Neuron (in vitro differentiated cells): ENCODE data around the gene TMEM125.

Experiments
- H2AFZ ChIP-seq: one replicate; pipeline ENCODE4 v1.6.1; 2013; ENCODE audit warnings: low read depth, mild to moderate bottlenecking, inconsistent platforms, low read length, moderate library complexity
- H3K27me3 ChIP-seq: one replicate; pipeline ENCODE4 v1.6.1; 2013; ENCODE audit warnings: low read length; ENCODE audit not compliant: insufficient read depth
- H3K36me3 ChIP-seq: one replicate; pipeline ENCODE4 v1.6.1; 2013; ENCODE audit warnings: low read length; ENCODE audit not compliant: insufficient read depth
- H3K4me1 ChIP-seq: one replicate; pipeline ENCODE4 v1.6.1; 2013; ENCODE audit warnings: low read length; ENCODE audit not compliant: insufficient read depth
- H3K4me3 ChIP-seq: 2 replicates; pipeline ENCODE4 v1.5.1; 2013; ENCODE audit warnings: mild to moderate bottlenecking, low read length, moderate library complexity
- H3K9me3 ChIP-seq: one replicate; pipeline ENCODE4 v1.6.1; 2013; ENCODE audit warnings: low read length

Gene TMEM125

DNA sequence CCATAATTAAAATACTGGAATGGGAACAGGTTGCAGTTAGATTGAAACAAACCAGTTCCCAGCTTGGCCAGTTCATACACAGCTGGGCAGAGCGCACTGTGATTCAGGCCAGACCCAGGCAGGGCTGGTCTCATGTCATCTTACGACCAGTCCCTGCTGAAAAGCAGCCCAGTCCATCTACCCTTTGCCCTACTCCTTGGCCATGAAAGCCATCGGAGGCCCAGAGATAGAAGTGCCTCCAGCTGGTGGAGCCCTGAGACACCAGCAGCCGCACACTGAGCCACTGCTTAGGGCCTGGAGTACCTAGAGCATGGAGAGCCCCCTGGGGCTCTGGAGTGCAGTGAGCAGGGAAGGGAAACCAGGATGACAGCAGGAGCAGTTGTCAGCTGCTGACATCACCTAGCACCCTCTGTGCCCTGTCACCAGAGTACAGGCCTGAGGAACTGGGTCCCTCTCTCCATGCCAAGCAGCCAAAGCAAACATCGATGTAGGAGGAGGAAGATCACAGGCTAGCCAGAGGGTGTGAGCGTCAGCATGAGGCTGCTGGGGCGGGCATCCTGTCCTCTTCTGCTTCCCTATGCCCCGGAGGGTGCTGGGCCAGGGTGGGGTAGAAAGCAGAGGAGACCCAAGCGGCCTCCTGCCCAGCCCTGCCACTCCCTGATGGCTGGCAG lies 34.2 kb upstream of the TMEM125 start:
- peaks cover 3% of the 10 kb centered on the region for H3K27me3 ChIP-seq
- H3K4me3 ChIP-seq = no peak overlapping the region
- no peaks in the 10 kb centered on the region for H3K36me3 ChIP-seq
- peaks cover under 1% of the 10 kb centered on the region for H3K9me3 ChIP-seq
- H2AFZ ChIP-seq = no peak overlapping the region
- H3K4me1 ChIP-seq = no peaks in the 10 kb centered on the region

DNA sequence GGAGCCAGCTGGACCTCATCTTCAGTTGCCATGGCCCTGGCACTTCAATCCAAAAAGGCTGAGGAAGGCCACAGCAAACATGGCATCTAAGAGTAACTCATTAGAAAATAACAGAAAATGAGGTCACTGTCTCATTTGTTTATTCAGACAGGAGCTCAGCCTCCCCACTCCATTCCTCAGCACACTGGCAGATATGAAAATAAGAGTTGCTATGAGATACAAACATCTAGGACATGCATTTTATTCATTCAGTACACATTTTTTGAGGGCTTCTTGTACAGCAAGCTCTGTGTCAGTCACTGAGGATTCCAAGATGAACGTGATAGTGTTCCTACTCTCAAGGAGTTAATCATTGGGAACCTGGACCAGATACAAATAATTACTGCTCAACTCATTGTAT lies 32.7 kb upstream of the TMEM125 start:
- no peak overlapping the region for H3K4me3 ChIP-seq
- no peaks in the 10 kb centered on the region for H3K27me3 ChIP-seq
- no peaks in the 10 kb centered on the region for H3K4me1 ChIP-seq
- H3K36me3 ChIP-seq = no peaks in the 10 kb centered on the region
- no peak overlapping the region for H2AFZ ChIP-seq
- H3K9me3 ChIP-seq = peaks cover 2% of the 10 kb centered on the region

DNA sequence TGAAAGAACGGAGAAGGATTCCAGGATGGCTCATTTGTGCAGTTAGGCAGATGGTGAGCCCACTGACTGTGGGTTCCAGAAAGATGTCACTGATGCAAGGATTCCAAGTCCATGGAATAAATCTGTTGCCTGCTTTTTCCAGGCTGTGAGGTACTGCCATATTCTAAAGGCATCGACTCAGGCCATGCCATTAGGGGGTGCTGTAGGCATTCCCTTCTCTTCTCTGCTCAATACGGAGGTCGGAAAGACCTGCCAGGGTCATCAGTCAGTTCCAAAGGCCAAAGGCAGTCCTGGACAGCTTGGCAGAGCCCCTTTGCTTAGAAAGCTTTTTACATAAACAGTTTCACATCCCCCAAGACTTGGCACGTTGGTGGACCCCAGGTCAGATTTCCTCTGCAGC lies 31.7 kb upstream of the TMEM125 start:
- H3K4me3 ChIP-seq = no peak overlapping the region
- peaks cover 2% of the 10 kb centered on the region for H3K9me3 ChIP-seq
- H2AFZ ChIP-seq = no peak overlapping the region
- H3K27me3 ChIP-seq = no peaks in the 10 kb centered on the region
- H3K4me1 ChIP-seq = peaks cover 2% of the 10 kb centered on the region
- no peaks in the 10 kb centered on the region for H3K36me3 ChIP-seq

DNA sequence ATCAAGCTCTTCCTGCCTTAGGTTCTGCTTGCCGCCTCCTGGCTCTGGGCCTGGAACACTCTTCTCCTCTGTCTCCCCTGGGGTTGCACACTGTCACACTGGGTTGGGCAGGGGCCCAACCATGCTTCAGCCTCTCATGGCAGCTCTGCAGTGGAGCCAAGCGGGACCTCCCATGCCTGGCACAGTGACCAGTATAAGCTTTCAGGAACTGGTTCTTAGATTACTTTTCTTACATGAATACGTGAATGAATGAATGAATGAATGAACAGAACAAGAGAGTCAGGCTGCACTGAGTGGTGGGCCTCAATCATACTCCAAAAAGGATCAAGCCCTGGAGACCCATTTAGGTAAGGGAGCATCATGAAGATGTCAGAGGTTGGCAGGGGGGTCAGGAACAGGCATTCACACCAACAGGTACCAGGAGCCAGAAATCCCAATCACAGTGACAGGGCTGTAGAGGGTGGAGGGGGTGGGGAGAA lies 30.8 kb upstream of the TMEM125 start:
- H2AFZ ChIP-seq = no peak overlapping the region
- peaks cover 2% of the 10 kb centered on the region for H3K9me3 ChIP-seq
- no peak overlapping the region for H3K4me3 ChIP-seq
- no peaks in the 10 kb centered on the region for H3K27me3 ChIP-seq
- peaks cover 11% of the 10 kb centered on the region for H3K4me1 ChIP-seq
- H3K36me3 ChIP-seq = no peaks in the 10 kb centered on the region

DNA sequence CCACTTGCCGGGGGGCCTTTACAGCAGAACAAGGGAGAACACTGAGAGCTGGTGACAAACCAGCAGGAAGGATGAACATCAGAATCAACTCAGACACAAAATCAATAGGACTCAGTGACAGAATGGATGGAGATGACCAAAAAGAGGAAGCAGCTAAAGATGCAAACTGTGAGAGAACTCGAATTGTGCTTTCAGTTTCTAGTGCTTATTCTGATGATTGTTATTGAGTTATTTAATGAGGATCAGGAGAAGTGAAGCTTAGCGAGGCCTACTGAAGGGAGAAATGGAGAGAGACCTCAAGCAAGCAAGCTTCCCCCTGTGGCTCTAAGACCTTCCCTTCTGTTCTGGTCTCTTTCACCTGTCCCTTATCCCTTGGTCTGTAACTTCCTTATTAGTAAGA lies 30.3 kb upstream of the TMEM125 start:
- Histone ChIP-seq H3K36me3 (no peaks in the 10 kb centered on the region), H3K9me3 (peaks cover 2% of the 10 kb centered on the region), H3K4me1 (peaks cover 13% of the 10 kb centered on the region), H3K4me3 (no peak overlapping the region), H2AFZ (no peak overlapping the region), H3K27me3 (no peaks in the 10 kb centered on the region)

DNA sequence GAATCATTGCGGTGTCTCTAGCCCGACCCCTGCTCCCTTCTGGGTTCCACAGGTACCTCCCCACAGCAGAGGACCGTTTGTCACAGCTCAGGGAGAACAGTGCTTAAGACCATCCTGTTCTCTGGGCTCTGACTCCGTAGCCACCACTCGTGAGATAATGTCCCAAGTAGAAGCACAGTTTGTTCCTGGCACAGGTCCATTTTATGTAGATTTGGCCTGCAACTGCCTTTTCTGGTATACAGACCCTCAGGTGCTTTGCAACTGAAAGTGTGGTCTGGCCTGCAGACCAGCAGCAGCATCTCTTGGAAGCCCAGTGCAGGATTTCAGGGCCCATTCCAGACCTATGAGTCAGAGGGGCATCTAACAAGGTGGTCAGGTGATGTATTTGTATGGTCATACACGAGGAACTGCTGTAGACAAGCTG lies 28.4 kb upstream of the TMEM125 start:
- H3K27me3 ChIP-seq = no peaks in the 10 kb centered on the region
- H3K9me3 ChIP-seq = peaks cover 2% of the 10 kb centered on the region
- no peaks in the 10 kb centered on the region for H3K36me3 ChIP-seq
- H3K4me3 ChIP-seq = no peak overlapping the region
- H2AFZ ChIP-seq = no peak overlapping the region
- peaks cover 13% of the 10 kb centered on the region for H3K4me1 ChIP-seq

DNA sequence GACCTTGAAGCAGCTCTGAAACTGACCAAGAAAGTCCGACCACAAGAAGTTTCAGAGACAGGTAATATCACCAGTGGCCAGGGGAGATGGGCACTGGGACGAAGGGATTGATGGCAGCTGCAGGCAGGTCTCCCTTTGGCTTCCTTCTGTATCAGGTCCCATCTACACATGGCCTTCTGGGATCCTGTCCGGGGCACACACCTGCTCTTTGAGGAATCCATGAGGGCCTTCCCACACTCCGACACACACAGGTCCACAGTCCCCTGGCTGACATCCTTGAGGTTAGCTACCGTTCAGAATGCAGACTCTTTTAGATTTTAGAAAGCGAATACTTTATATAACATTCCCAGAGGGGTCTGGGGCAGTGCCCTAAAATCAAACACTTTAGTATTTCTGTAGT lies 26.5 kb upstream of the TMEM125 start:
- peaks cover 6% of the 10 kb centered on the region for H3K9me3 ChIP-seq
- H3K27me3 ChIP-seq = no peaks in the 10 kb centered on the region
- H3K4me1 ChIP-seq = peaks cover 13% of the 10 kb centered on the region
- H3K36me3 ChIP-seq = no peaks in the 10 kb centered on the region
- H2AFZ ChIP-seq = peak overlapping the region; percentile 66
- H3K4me3 ChIP-seq = no peak overlapping the region

DNA sequence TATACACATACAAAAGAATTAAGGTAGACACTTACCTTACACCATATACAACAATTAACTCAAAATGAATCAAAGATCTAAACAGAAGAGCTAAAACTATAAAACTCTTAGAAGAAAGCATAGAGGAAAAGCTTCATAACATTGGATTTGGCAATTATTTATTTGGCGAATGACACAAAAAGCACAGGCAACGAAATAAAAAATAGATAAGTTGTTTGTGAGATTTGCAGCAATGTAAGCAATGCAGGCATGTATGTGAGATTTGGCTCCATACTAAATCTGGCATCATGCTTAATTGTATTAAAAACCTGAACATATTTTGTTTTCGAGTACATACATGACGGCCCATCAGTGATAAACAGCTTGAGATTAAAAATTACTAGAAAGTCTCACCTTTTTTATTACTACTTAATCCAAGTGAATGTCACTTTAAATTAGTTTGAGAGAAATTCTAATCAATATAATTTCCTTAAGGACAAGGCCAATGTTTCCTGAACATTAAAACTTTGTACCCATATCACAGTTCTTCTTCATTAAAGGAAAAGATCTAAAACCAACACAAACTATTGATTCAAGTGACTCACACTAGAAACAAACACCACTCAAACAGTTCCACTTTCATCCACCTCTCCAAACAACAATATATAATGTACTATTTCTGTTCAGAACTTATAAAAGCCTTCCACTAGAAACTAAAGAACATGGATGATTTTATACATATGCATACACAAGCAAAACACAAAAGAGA lies 23.1 kb upstream of the TMEM125 start:
- peaks cover 13% of the 10 kb centered on the region for H3K4me1 ChIP-seq

DNA sequence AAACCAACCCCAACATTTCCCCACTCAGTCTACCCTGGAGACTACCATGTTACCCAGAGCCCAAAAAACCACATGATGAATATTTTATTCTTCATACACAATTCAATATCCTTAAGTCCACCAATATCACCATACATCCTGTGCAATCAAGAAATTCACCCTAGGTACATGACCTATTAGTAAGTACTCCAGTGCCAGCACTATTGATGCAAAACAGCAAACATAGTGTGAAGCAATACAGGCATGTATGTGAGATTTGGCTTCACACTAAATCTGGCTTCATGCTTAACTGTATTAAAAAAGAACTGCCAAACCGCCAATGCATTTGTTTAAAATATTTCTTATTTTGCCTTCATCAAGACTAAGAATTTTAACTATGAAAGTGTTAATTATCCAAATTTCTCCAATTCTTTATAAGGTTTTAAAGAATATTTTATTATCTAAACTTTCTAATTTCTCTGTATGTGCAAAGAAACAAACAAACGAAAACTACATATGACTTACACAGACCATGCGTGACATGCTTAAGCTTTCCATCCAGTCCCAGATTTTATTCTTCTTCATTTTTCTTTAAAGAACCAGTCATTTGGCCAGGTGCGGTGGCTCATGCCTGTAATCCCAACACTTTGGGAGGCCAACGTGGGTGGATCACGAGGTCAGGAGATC lies 22.4 kb upstream of the TMEM125 start:
- Histone ChIP-seq H3K36me3 (no peaks in the 10 kb centered on the region), H3K4me3 (no peak overlapping the region), H3K4me1 (peaks cover 13% of the 10 kb centered on the region), H3K9me3 (peaks cover 6% of the 10 kb centered on the region), H3K27me3 (no peaks in the 10 kb centered on the region), H2AFZ (no peak overlapping the region)

More for the DNA sequence above, 23.1 kb upstream of the TMEM125 start:
- Histone ChIP-seq H3K9me3 (peaks cover 6% of the 10 kb centered on the region), H3K4me3 (no peak overlapping the region), H3K27me3 (no peaks in the 10 kb centered on the region), H3K36me3 (no peaks in the 10 kb centered on the region), H2AFZ (no peak overlapping the region)

DNA sequence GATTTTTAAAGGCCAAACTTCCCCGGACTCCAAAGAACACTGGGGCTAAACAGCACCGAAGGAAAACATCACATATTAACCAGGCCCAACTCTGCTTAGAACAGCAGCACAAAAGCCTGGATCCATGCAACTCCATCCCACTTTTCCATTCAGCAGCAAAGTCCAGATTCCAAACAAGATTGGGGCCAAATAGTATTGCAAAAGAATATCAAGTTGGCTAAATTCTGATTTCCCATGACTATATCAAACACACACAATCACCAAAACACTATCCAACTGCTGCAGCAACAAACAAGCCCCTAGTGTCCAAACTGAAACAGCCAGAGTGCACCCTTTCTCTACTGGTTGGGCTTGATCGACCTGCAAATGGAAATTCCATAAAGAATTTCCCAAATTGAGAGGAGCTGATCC lies 19.4 kb upstream of the TMEM125 start:
- H3K9me3 ChIP-seq = peaks cover 6% of the 10 kb centered on the region
- H3K36me3 ChIP-seq = no peaks in the 10 kb centered on the region
- no peak overlapping the region for H2AFZ ChIP-seq
- no peaks in the 10 kb centered on the region for H3K4me1 ChIP-seq
- H3K27me3 ChIP-seq = no peaks in the 10 kb centered on the region
- no peak overlapping the region for H3K4me3 ChIP-seq

DNA sequence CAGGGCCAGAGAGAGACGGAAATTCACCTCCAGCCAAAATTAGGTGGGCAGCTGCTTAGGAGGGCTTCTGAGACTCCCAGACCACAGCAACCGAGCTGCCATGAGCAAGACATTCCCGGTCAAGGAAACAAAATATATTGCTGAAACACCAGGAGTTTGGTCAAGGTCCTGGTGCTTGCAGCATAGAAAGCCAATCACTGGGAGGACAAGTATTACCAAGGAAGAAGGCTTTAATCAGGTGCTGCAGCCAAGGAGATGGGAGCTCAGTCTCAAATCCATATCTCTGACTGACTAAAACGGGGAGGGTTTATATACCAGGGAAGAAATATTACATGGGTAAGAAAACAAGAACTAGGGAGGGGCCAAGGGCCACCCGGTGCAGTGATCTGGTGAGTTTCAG lies 18.8 kb upstream of the TMEM125 start:
- H3K36me3 ChIP-seq = no peaks in the 10 kb centered on the region
- H2AFZ ChIP-seq = no peak overlapping the region
- no peaks in the 10 kb centered on the region for H3K27me3 ChIP-seq
- H3K4me1 ChIP-seq = no peaks in the 10 kb centered on the region
- peaks cover 6% of the 10 kb centered on the region for H3K9me3 ChIP-seq
- H3K4me3 ChIP-seq = no peak overlapping the region

DNA sequence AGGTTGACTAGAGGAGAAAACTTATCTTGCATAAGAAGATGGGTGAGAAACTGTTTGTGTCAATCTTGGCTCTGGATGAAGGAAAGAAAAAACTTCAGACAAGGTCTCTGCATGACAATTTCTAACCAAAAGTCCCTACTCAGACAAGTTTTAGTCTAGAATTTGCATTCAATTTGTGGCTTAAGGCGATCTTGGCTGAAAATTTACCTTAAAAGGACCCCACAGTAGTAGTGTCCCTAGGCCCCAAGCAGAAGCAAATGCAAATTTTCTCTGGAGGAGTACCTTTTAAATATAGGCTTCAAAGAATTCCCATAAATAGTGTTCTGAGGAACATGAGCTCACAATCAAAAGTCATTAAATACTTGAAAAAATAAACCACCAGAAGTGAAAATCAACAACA lies 17.6 kb upstream of the TMEM125 start:
- Histone ChIP-seq H3K27me3 (peaks cover 3% of the 10 kb centered on the region), H2AFZ (no peak overlapping the region), H3K9me3 (peaks cover 3% of the 10 kb centered on the region), H3K36me3 (no peaks in the 10 kb centered on the region), H3K4me1 (no peaks in the 10 kb centered on the region), H3K4me3 (no peak overlapping the region)

DNA sequence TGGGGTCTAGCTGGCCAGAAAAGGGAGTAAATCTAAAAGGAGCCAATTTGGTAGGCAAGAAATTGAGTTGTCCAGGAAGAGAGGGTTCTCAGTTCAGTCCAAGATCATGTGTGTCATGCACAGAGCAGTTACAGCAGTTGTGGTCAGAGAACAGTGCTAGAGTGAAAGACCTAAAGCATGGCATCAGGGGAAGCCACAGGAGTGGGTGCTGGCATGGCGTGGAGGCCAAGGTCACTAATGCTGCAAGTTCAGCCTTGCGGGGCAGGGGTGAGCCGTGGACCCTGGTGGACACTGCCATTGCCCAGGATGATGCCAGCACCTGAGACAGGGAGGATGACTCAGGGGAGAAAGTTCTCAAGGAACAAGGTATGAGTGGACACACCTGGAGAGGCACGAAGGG lies 16.6 kb upstream of the TMEM125 start:
- Histone ChIP-seq H3K27me3 (peaks cover 3% of the 10 kb centered on the region), H3K4me3 (no peak overlapping the region), H2AFZ (no peak overlapping the region), H3K36me3 (no peaks in the 10 kb centered on the region), H3K9me3 (peaks cover 2% of the 10 kb centered on the region), H3K4me1 (no peaks in the 10 kb centered on the region)
